IMR-90 (cell line): ENCODE data around the gene CMPK2. TPM values are rescaled to one million over a fixed set of nuclear protein-coding genes. Genes with fewer than 3 reads are reported as not detected.

Experiments
- ATAC-seq: fragments of 200-7000 bp; cut with Tn5 transposase; 2 replicates; pipeline ENCODE4 v1.9.1; 2020; ENCODE audit warnings: low read depth, mild to moderate bottlenecking, moderate library complexity
- BruUV-seq: library from RNA; stranded (reverse); fragments of 400-500 nt; replicated peaks from 2 replicates; lab custom pipeline; 2021; lab: Mats Ljungman, UMichigan
- CTCF ChIA-PET: fragments of 300-600 bp; formaldehyde crosslinking; extraction: SDS; loops from one replicate; lab custom pipeline; 2021; ENCODE audit warnings: antibody characterized with exemption; lab: Yijun Ruan, JAX
- POLR2A ChIA-PET: fragments of 300-600 bp; sonication (Branson Sonifier 250); formaldehyde crosslinking; loops from one replicate; lab custom pipeline; 2022; ENCODE audit warnings: antibody characterized with exemption; ENCODE audit not compliant: unreplicated experiment; lab: Charles Lee
- DNase-seq: peaks from one replicate; pipeline ENCODE4 v3.0.0; 2013
- H2AFZ ChIP-seq: replicated peaks from 2 replicates; pipeline ENCODE3; 2013; ENCODE audit warnings: low read length, mild to moderate bottlenecking; ENCODE audit not compliant: poor library complexity
- H2AK5ac ChIP-seq: 2 replicates; pipeline ENCODE4 v1.6.1; 2013; ENCODE audit warnings: low read depth, low read length, inconsistent platforms
- H2AK9ac ChIP-seq: replicated peaks from 2 replicates; pipeline ENCODE3; 2013; ENCODE audit warnings: mild to moderate bottlenecking, low read depth, low read length, moderate library complexity; ENCODE audit not compliant: poor library complexity
- H2BK120ac ChIP-seq: 2 replicates; pipeline ENCODE4 v1.6.1; 2013; ENCODE audit warnings: low read depth, low read length, inconsistent platforms
- H2BK15ac ChIP-seq: 3 replicates; pipeline ENCODE4 v1.6.1; 2013; ENCODE audit warnings: low read depth, low read length, inconsistent platforms
- H2BK20ac ChIP-seq: 2 replicates; pipeline ENCODE4 v1.6.1; 2013; ENCODE audit warnings: low read depth, mild to moderate bottlenecking, inconsistent platforms, low read length, moderate library complexity
- H2BK5ac ChIP-seq: 2 replicates; pipeline ENCODE4 v1.6.1; 2013; ENCODE audit warnings: mild to moderate bottlenecking, low read depth, low read length, inconsistent platforms; ENCODE audit not compliant: poor library complexity, severe bottlenecking
- H3K14ac ChIP-seq: replicated peaks from 2 replicates; pipeline ENCODE4 v1.6.1; 2013; ENCODE audit warnings: low read depth, low read length, inconsistent platforms
- H3K18ac ChIP-seq: 2 replicates; pipeline ENCODE4 v1.6.1; 2013; ENCODE audit warnings: low read depth, low read length, control low read depth
- H3K23ac ChIP-seq: 2 replicates; pipeline ENCODE4 v1.6.1; 2013; ENCODE audit warnings: low read depth, low read length, inconsistent platforms
- H3K27ac ChIP-seq: 2 replicates; pipeline ENCODE4 v1.5.1; 2013; ENCODE audit warnings: mild to moderate bottlenecking, control low read depth, low read length; ENCODE audit not compliant: insufficient read depth
- H3K27me3 ChIP-seq: 2 replicates; pipeline ENCODE4 v1.6.1; 2013; ENCODE audit warnings: low read length; ENCODE audit not compliant: control insufficient read depth, insufficient read depth
- H3K36me3 ChIP-seq: 2 replicates; pipeline ENCODE4 v1.6.1; 2013; ENCODE audit warnings: low read length, mixed read lengths; ENCODE audit not compliant: control insufficient read depth, insufficient read depth
- H3K4ac ChIP-seq: 2 replicates; pipeline ENCODE4 v1.6.1; 2013; ENCODE audit warnings: low read depth, low read length, inconsistent platforms
- H3K4me1 ChIP-seq: 2 replicates; pipeline ENCODE4 v1.6.1; 2013; ENCODE audit warnings: low read length, mixed read lengths; ENCODE audit not compliant: control insufficient read depth, insufficient read depth
- H3K4me2 ChIP-seq: 2 replicates; pipeline ENCODE4 v1.6.1; 2013; ENCODE audit warnings: low read depth, mild to moderate bottlenecking, control low read depth, low read length, moderate library complexity
- H3K4me3 ChIP-seq: 2 replicates; pipeline ENCODE4 v1.5.1; 2013; ENCODE audit warnings: low read depth, mild to moderate bottlenecking, control low read depth, low read length, moderate library complexity; ENCODE audit not compliant: insufficient read depth
- H3K56ac ChIP-seq: 2 replicates; pipeline ENCODE4 v1.6.1; 2013; ENCODE audit warnings: low read length, inconsistent platforms; ENCODE audit not compliant: insufficient read depth; ENCODE audit errors: extremely low read depth
- H3K79me1 ChIP-seq, 2 experiments: 2 replicates each; pipeline ENCODE4 v1.6.1; 2013; ENCODE audit warnings: low read length in 2 of 2, inconsistent platforms in 1 of 2, low read depth in 1 of 2
- H3K9ac ChIP-seq: 2 replicates; pipeline ENCODE4 v1.6.1; 2013; ENCODE audit warnings: low read depth, low read length, control low read depth
- H3K9me1 ChIP-seq: 2 replicates; pipeline ENCODE4 v1.6.1; 2013; ENCODE audit warnings: low read length, inconsistent platforms; ENCODE audit not compliant: insufficient read depth
- H3K9me3 ChIP-seq: 2 replicates; pipeline ENCODE4 v1.6.1; 2013; ENCODE audit warnings: low read length; ENCODE audit not compliant: control insufficient read depth, insufficient read depth
- H4K20me1 ChIP-seq: 2 replicates; pipeline ENCODE4 v1.6.1; 2013; ENCODE audit warnings: low read length, inconsistent platforms; ENCODE audit not compliant: insufficient read depth
- H4K5ac ChIP-seq: 2 replicates; pipeline ENCODE4 v1.6.1; 2013; ENCODE audit warnings: mild to moderate bottlenecking, low read depth, low read length, control low read depth
- H4K8ac ChIP-seq, 2 experiments: 2 replicates each; pipeline ENCODE4 v1.6.1; 2013; ENCODE audit warnings: low read depth in 2 of 2, low read length in 2 of 2, control low read depth in 1 of 2, inconsistent platforms in 1 of 2
- H4K91ac ChIP-seq: 2 replicates; pipeline ENCODE4 v1.6.1; 2013; ENCODE audit warnings: low read depth, low read length, inconsistent platforms; ENCODE audit not compliant: insufficient read depth
- BHLHE40 ChIP-seq: fragments of 150-350 bp; IDR thresholded peaks from 2 replicates; pipeline ENCODE4 v1.6.1; 2016; ENCODE audit warnings: mild to moderate bottlenecking, low read depth, low read length
- CEBPB ChIP-seq: IDR thresholded peaks from 2 replicates; pipeline ENCODE4 v1.6.1; 2012; ENCODE audit warnings: low read depth, low read length, improper control_type of control experiment
- CTCF ChIP-seq: conservative IDR thresholded peaks from 2 replicates; pipeline ENCODE4 v1.5.1; 2012; ENCODE audit warnings: mild to moderate bottlenecking, low read depth, low read length, improper control_type of control experiment
- ELK1 ChIP-seq: fragments of 150-350 bp; IDR thresholded peaks from 2 replicates; pipeline ENCODE4 v1.6.1; 2016; ENCODE audit warnings: low read depth, mild to moderate bottlenecking, low read length, moderate library complexity, borderline replicate concordance
- FOS ChIP-seq: fragments of 150-350 bp; IDR thresholded peaks from 2 replicates; pipeline ENCODE4 v1.6.1; 2016; ENCODE audit warnings: low read depth, low read length
- MAFK ChIP-seq: IDR thresholded peaks from 2 replicates; pipeline ENCODE4 v1.6.1; 2012; ENCODE audit warnings: low read depth, low read length, improper control_type of control experiment
- MAZ ChIP-seq: IDR thresholded peaks from 2 replicates; pipeline ENCODE4 v1.6.1; 2012; ENCODE audit warnings: low read depth, mild to moderate bottlenecking, low read length, improper control_type of control experiment, moderate library complexity, borderline replicate concordance
- NFE2L2 ChIP-seq: fragments of 150-350 bp; IDR thresholded peaks from 2 replicates; pipeline ENCODE4 v1.6.1; 2016; ENCODE audit warnings: low read depth, mild to moderate bottlenecking, low read length
- POLR2A ChIP-seq: IDR thresholded peaks from 2 replicates; pipeline ENCODE4 v1.6.1; 2012; ENCODE audit warnings: mild to moderate bottlenecking, low read depth, low read length
- RAD21 ChIP-seq: IDR thresholded peaks from 2 replicates; pipeline ENCODE4 v1.6.1; 2012; ENCODE audit warnings: low read length, improper control_type of control experiment
- RCOR1 ChIP-seq: IDR thresholded peaks from 2 replicates; pipeline ENCODE4 v1.6.1; 2012; ENCODE audit warnings: mild to moderate bottlenecking, low read length, improper control_type of control experiment; ENCODE audit not compliant: insufficient replicate concordance
- RFX5 ChIP-seq: IDR thresholded peaks from 2 replicates; pipeline ENCODE4 v1.8.0; 2012; ENCODE audit warnings: low read depth, mild to moderate bottlenecking, low read length, moderate library complexity
- SMC3 ChIP-seq: fragments of 150-350 bp; IDR thresholded peaks from 2 replicates; pipeline ENCODE4 v1.6.1; 2016; ENCODE audit warnings: low read depth, mild to moderate bottlenecking, antibody characterized with exemption, low read length, moderate library complexity
- USF2 ChIP-seq: fragments of 150-350 bp; IDR thresholded peaks from 2 replicates; pipeline ENCODE4 v1.6.1; 2017; ENCODE audit warnings: mild to moderate bottlenecking, antibody characterized with exemption, low read length, low read depth
- WGBS, 2 experiments: methylation state at CpG; one replicate each; pipeline versions ENCODE4 v1.1.5 to v1.1.7; 2013; ENCODE audit warnings: missing lambda C conversion rate in 2 of 2; ENCODE audit not compliant: insufficient read length in 1 of 2; ENCODE audit errors: extremely low coverage in 2 of 2; 5-methylcytosine and 5-hydroxymethylcytosine counted together
- dilution Hi-C: fragments of 300-500 bp; cut with HindIII; formaldehyde crosslinking; loops from one replicate; pipeline ENCODE4 v1.14.3; 2018; ENCODE audit warnings: low sequenced_read_pairs; ENCODE audit not compliant: unreplicated experiment
- in situ Hi-C: fragments of 300-500 bp; cut with MboI; formaldehyde crosslinking; loops from 3 replicates; pipeline ENCODE4 v1.14.3; 2019; ENCODE audit warnings: low sequenced_read_pairs, inconsistent platforms, mixed read lengths
- intact Hi-C: fragments of 100-400 bp; cut with micrococcal nuclease; formaldehyde crosslinking; loops from 2 replicates; pipeline ENCODE4 v1.10.0; 2022
- polyA plus RNA-seq, 3 experiments: library from polyadenylated mRNA; depleted of rRNA; stranded (reverse); fragments of >200 nt; gene quantifications; 2 replicates each; pipeline ENCODE4 v1.2.3, GENCODE V29; 2012; ENCODE audit warnings: low replicate concordance in 1 of 3
- total RNA-seq: library from RNA; depleted of rRNA; stranded (reverse); fragments of >200 nt; gene quantifications from 2 replicates; pipeline ENCODE4 v1.2.3, GENCODE V29; 2012

CMPK2 gene
- total and polyA plus RNA-seq, 2 of the 4 experiments (the other 2 are of a cell fraction): 0.03 to 0.18 TPM

DNA sequence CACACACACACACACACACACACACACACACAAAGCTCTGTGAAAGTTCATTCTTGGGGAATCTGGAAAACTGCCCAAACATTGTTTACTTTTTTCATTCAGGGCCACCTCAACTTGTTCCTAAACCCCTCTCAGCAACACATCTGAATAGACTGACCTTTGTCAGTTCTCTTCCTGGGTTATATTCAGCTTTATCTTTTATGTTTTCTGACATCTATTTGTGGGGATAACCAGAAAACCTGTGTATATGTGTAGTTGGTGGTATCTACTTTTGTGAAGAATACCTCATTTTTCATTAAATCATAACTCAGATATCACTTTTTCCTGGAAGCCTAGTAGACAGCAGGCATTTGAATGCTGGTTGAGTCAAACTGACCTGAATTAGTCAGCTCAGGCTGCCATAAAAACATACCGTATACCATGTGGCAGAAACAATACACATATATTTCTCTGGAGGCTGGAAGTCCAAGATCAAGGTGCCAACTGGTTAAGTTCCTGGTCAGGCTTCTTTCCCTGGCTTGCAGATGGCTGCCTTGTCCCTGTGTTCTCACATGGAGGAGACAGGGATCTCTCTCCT is 40.5 kb upstream of the CMPK2 start:
- CTCF ChIA-PET: interaction anchor here (0.9 kb wide), 1 partner anchor 10 kb away, joined by 3 read pairs; no protein-coding TSS in a partner anchor
- Histone ChIP-seq H3K4ac (no peak overlapping the region), H4K20me1 (no peaks in the 10 kb centered on the region), H2BK5ac (no peak overlapping the region), H2AK9ac (no peak overlapping the region), H2BK15ac (no peak overlapping the region), H3K9me1 (no peaks in the 10 kb centered on the region), H4K8ac (no peak overlapping the region), H4K5ac (no peak overlapping the region), H2AK5ac (no peak overlapping the region), H3K56ac (no peak overlapping the region), H3K23ac (no peak overlapping the region), H2BK120ac (no peak overlapping the region), H3K9ac (no peak overlapping the region), H3K4me3 (no peak overlapping the region), H3K36me3 (no peaks in the 10 kb centered on the region), H3K14ac (no peak overlapping the region), H3K9me3 (no peaks in the 10 kb centered on the region), H3K79me1 (no peaks in the 10 kb centered on the region), H2AFZ (no peak overlapping the region), H4K91ac (no peak overlapping the region), H3K4me1 (no peaks in the 10 kb centered on the region), H3K27me3 (no peaks in the 10 kb centered on the region), H3K4me2 (no peak overlapping the region), H3K27ac (no peak overlapping the region), H3K18ac (no peak overlapping the region), H2BK20ac (no peak overlapping the region)
- no TSS peak for BruUV-seq
- DNase-seq: no peak
- ATAC-seq: no peak
- WGBS, 2 experiments: no CpG with 5 or more reads among the region's 1 CpG
- TF ChIP-seq RFX5 (no peak), CEBPB (no peak), NFE2L2 (no peak), SMC3 (no peak), MAZ (no peak), BHLHE40 (no peak), RCOR1 (no peak), MAFK (no peak), CTCF (no peak), RAD21 (no peak), USF2 (no peak), POLR2A (no peak), FOS (no peak), ELK1 (no peak)
- in situ Hi-C loops: no loop called here
- intact Hi-C loops: no loop called here
- dilution Hi-C loops: no loop called here
- POLR2A ChIA-PET: no interaction called here
